Fibroblast of pulmonary artery (primary cell): ENCODE results near the gene RAP1GAP.

Experiments
- DNase-seq: peaks from one replicate; pipeline ENCODE4 v3.0.0-alpha.2; 2010; ENCODE audit warnings: low read depth
- H3K4me3 ChIP-seq: replicated peaks from 2 replicates; pipeline ENCODE4 v1.5.1; 2011; ENCODE audit warnings: low read depth, mild to moderate bottlenecking, control low read depth, low read length, moderate library complexity
- TF ChIP-seq, protein P1 (sequence below): IDR thresholded peaks from 2 replicates; pipeline ENCODE4 v1.5.1; 2011; ENCODE audit warnings: mild to moderate bottlenecking, control low read depth, low read length, inconsistent platforms; ENCODE audit errors: missing control alignments

Gene RAP1GAP

DNA sequence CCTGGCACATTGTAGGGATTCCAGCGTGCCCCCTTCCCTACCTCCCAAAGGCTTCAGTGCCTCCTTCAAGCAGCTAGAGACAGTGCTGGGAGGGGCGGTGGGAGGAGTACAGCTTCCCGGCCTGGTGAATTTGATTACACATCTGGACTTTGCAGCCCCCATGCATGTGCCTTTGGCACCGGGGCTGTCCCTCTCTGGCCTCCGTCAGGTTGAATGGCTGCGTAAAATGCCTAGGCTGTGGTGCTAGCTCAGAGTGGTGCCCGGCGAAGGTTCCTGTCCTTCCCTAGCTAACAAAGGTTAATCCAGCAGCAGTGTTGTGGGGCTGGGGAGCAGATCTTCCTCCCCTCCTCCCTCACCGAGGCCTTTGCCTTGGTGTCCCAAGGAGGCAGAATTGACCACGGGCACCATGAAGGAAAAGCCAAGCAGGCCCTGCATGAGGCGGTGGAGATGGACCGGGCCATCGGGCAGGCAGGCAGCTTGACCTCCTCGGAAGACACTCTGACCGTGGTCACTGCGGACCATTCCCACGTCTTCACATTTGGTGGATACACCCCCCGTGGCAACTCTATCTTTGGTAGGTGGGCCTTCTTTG, 93.7 kb downstream of the RAP1GAP start:
- no peak for DNase-seq
- TF ChIP-seq, protein P1, sequence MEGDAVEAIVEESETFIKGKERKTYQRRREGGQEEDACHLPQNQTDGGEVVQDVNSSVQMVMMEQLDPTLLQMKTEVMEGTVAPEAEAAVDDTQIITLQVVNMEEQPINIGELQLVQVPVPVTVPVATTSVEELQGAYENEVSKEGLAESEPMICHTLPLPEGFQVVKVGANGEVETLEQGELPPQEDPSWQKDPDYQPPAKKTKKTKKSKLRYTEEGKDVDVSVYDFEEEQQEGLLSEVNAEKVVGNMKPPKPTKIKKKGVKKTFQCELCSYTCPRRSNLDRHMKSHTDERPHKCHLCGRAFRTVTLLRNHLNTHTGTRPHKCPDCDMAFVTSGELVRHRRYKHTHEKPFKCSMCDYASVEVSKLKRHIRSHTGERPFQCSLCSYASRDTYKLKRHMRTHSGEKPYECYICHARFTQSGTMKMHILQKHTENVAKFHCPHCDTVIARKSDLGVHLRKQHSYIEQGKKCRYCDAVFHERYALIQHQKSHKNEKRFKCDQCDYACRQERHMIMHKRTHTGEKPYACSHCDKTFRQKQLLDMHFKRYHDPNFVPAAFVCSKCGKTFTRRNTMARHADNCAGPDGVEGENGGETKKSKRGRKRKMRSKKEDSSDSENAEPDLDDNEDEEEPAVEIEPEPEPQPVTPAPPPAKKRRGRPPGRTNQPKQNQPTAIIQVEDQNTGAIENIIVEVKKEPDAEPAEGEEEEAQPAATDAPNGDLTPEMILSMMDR: no peak
- H3K4me3 ChIP-seq: no peak overlapping the region

DNA sequence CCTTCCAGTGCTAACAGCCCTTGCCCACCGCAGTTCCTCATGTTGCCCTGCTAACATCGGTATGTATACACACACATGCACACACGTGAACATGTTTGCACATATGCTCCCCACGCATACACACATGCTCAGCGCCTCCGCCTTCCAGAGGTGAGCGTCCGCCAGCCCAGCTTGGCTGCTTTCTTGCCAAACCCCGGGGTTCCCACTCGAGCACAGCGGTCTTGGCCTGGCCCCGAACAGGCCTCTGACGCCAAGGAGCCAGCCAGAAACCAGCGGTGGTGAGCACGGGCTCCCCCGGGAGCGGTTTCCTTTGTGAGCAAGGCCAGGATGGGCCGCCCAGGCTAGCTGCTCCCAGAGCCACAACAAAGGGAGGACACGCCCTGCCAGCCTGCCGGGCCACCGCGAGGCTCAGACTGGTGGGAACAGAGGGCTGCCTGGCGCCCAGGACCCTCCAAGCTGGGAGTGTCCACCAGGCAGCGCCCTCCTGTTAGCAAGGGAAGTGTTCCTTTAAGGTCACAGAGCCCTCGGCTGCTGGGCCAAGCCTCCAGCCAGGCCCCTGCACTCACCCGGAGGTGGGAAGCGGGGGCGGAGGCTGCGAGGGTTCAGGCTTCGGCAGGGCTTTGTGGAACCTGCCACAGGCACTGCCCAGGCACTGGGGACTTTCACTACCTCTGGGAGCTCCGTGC, 94.5 kb downstream of the RAP1GAP start:
- H3K4me3 ChIP-seq: no peak overlapping the region
- TF ChIP-seq, protein P1: no peak
- peak; percentile 76 for DNase-seq

DNA sequence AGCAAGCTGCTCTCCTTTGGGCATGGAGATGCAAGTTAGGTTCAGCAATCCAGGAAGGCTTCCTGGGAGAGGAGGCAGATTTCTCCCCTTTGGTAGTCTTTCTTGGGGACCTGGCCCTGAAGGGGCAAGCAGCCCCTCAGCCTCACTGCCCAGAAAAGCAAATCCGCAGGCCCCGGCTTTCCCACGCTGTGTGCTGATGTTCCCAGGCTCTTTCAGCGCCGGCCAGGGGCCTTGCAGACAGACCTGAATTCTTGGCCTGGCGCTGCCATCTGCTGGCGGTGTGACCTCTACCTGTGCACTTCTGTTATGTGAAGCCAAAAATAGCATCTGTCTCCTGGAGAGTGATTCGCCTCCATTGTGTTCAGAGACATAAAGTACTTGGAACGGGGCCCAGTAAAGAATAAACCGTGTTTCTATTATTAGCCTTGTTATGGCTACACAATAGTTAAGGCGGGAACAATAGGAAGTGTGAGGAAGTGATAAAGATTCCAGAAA, 95.1 kb downstream of the RAP1GAP start:
- DNase-seq: peak; percentile 87
- TF ChIP-seq, protein P1: peak; percentile 44
- H3K4me3 ChIP-seq: no peak overlapping the region

DNA sequence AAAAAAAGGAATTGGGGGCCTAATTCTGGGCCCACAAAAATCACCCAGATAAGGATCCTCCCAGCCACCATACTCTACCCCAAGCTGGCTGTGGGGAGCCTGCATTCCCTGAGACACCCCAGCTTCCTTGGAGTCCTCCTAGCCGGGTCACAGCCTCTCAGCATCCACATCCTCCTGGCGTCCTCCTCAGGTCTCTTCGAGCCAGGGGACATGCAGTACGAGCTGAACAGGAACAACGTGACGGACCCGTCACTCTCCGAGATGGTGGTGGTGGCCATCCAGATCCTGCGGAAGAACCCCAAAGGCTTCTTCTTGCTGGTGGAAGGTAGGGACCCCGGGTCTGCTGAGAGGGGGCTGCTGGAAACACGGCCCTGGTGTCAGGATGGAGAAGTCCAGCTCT, 95.7 kb downstream of the RAP1GAP start:
- no peak for DNase-seq
- H3K4me3 ChIP-seq: no peak overlapping the region
- TF ChIP-seq, protein P1: no peak

DNA sequence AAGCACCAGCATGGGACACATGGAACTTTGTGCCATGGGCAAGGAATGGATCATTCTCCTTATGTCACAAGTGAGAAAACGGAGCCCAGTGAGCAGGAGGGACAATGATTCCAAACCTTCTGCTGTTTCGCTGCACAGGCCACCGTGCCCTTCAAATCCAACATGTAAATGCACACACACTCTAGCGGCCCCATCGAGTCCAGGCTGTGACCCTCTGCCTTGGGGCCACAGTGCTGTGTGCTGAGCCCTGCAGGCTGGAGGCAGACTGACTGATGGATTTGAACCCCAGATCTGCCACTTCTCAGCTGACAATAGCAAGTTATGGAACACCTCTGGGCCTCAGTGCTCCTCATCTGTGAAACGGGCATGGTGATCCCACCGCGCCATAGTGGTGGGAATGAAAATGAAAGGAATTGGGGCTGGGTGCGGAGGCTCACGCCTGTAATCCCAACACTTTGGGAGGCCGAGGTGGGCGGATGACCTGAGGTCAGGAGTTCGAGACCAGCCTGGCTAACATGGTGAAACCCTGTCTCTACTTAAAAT, 96.4 kb downstream of the RAP1GAP start:
- TF ChIP-seq, protein P1: no peak
- no peak overlapping the region for H3K4me3 ChIP-seq
- no peak for DNase-seq

DNA sequence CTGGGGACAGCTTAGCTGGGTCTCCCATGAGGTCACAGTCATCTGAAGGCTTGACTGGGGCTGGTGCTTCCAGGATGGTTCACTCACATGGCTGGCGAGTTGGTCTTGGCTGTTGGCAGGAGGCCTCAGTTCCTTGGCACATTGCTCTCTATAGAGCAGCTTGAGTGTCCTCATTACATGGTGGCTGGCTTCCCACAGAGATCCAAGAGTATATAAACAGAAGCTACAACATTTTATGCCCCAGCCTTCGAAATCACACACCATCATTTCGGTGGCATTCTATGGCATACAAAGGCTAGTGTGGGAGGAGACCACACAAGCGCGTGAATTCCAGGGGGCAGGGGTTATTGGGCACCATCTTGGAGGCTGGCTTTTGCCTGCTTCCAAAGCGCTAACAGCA, 96.9 kb downstream of the RAP1GAP start:
- TF ChIP-seq, protein P1: no peak
- no peak overlapping the region for H3K4me3 ChIP-seq
- DNase-seq: no peak
